Dermis microvascular lymphatic vessel endothelial cell (primary cell): ENCODE results near the gene P4HB. TPM values are rescaled to one million over a fixed set of nuclear protein-coding genes. Genes with fewer than 3 reads are reported as not detected.

Source experiments
- DNase-seq, 2 donors: peaks; one replicate each; pipeline versions ENCODE4 v3.0.0 to v3.0.0-alpha.2; 2010; ENCODE audit warnings: low read depth in 2 of 2
- total RNA-seq: library from RNA; depleted of rRNA; stranded (reverse); fragments of >200 nt; gene quantifications from 2 replicates; pipeline ENCODE4 v1.2.1, GENCODE V29; 2014

P4HB gene
- total RNA-seq: 634 and 739 TPM in 2 replicates

- DNase-seq: peak in 1 of 2 donors; percentile 41
These were observed at the start of gene P4HB for GRCh38 chr17:81859906-81860755. TSS of gene P4HB (minus strand) at chr17:81860535. CDS start at chr17:81860471, 64 bp downstream.

GRCh38 chr17:81909231-81909630, 48.9 kb upstream of the P4HB start:
- DNase-seq: no peak

DNA sequence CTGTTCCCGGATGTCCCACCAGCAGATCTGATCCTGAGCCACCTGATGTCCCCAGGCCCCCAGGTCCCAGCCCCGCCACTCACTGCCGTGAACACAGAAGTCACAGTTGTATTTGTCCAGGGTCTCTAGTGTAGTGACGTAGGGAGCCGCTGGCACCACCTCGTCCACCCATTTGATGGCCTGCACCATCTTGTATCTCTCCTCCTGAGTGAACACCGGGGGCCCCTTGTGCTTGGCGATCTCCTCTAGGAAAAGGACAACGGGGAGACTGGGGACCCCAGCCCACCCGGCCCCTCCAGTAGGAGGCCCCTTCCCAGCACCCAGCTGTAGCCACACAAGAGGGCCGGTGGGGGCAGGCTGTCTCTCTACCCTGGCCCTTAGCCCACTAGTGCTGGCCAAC, 48.5 kb upstream of the P4HB start:
- no peak for DNase-seq

- DNase-seq: no peak
These were observed 47.1 kb upstream of the P4HB start for GRCh38 chr17:81907219-81908145.

DNA sequence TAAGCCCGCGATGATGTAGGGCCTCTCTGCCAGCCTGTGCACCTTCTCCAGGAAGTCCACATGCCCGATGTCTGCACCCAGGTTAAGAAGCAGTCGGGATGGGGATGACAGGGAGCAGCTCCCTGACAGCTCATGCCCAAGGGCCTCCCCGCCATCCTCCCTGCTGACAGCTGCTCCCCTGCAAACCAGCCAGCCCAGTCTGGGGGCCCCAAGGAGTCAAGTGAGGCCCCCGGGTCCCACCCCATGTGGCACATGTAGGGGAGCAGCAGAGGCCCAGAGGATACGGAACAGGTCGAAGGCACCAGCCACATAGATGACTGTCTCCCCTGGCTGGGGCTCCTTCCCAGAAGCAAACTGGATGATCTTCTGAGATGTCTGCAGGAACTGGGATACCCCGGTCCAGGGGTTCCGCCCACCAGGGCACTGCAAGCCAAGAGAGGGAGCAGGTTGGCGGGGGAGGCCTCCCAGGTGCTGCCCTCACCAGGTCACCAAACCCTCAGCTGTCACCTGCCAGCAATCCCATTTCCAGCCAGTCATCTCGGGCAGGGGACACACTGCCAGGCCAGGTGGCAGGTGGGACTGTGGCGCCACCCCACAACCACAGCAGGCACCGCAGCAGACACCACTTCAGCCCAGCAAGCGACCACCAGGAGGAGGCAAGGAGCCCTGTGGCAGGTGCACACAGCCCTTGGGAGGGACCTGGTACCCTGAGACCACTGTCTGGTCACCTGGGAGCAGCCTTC, 46.3 kb upstream of the P4HB start:
- no peak for DNase-seq

GRCh38 chr17:81905993-81906392, 45.7 kb upstream of the P4HB start:
- DNase-seq: no peak

- DNase-seq: no peak
These were observed 45.1 kb upstream of the P4HB start for GRCh38 chr17:81905424-81905875.

DNA sequence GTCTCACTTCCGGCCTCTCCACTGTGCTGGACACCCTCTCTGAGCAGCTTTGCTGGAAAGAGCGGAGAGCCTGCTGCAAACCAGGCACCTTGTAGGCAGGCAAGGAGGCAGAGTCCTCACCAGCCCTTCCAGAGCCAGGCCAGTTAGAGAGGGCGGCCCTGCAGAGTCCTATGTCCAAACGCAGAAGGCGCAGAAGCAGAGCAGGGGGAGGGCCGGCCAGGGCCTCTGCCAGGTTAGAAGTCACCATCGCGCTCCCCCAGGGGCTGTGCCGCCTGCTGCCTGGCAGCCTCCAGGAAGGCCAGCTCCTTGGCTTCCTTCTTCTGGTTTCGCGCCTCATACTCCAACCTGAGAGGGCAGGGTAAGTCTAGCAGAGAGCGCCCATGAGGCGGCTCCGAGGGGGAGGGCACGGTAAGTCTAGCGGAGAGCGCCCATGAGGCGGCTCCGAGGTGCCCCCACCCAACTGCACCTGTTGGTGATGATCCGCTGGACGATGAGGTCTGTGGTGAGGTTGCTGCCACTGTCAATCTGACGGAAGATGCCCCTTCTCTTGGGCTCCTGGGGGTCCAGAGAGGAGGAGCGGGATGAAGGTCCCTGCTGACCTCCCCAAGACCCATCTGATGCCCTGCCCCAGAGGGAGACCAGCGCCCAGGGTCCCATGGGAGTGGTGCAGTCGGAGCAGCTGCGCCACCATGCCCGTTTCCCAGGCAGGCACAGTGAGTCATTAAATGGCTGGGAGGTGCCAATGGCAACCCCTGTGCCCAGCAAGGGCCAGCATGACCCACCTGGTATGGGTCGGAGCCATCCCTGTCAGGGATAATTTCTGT, 44.5 kb upstream of the P4HB start:
- DNase-seq: no peak

DNA sequence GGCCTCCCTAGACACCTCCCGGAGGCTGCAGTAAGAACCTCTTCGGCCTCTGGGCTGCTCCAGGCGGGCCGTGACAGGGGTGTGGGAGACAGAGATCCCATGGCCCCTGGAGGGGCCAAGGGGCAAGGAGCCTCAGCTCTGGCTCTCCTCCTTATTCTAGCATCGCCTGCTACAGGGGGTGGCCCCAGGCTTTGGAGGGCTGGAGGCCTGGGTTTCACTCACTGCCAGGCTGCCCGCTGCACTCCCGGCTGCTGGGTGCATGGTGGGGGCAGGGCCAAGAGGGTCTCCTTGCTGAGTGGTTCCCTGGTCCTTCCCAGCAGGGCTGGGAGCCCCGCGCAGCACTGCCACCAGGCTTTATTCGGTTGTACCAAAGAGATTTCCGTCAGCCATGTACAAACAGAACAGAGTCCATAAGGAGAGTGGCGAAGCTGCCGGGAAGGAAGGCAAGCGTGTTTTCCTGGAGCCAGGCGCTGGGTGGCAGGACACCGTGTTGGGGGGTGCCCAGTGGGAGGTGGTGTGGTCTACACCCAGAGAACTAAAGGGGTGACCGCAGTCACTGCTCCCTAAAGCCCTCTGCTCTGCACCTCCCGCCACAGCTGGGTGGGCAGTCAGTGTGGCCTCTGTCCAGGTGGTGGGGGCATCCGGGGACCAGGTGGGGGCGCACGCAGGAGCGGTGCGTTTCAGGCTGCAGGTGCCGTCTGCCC, 43.7 kb upstream of the P4HB start:
- no peak for DNase-seq

- DNase-seq: no peak
These were observed 43.1 kb upstream of the P4HB start for GRCh38 chr17:81903415-81903831.

DNA sequence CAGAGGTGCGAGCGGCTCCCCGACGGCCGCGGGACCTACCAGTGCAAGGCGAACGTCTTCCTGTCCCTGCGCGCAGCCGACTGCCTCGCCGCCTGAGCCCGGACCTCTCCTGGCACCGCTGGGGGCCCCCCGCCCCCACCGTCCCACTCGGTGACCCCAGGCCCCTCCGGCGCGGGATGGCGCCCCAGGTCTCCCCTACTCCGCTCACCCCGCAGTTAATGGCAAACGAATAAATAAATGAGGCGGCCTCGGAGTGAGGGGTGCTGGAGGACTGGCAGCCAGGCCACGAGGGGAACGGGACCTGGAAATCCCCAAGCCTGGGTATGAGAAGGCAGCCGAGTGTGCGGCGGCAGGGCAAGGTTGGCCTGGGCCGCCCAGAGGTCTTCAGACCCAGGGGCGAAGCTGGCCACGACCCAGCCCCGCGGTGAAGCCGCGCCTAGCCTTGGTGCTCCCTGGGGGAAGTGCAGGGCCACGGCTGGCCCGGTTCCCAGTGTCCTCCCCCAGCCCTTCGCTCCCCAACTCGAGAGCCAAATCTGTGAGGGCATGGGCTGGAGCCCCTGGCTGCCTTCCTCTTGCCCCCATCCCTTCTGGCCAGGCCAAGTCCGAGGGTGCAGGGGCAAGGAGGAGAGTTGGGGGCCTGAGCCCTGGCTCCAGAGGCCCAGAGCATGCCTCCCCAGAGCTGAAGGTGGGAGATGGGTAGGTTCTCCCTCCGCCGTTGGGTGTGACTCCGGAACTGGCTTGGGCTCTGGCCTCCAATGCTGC, 42.5 kb upstream of the P4HB start:
- no peak for DNase-seq

GRCh38 chr17:81902023-81902652, 41.8 kb upstream of the P4HB start, which contains the start of gene NPB:
TSS of gene NPB (plus strand) at chr17:81902238. CDS start at chr17:81902278, 40 bp downstream.
- peak in 1 of 2 donors; percentile 38 for DNase-seq

GRCh38 chr17:81901167-81902022, 41.1 kb upstream of the P4HB start:
- DNase-seq: no peak

GRCh38 chr17:81900181-81900820, 40.0 kb upstream of the P4HB start:
- no peak for DNase-seq

GRCh38 chr17:81899514-81900166, 39.3 kb upstream of the P4HB start:
- no peak for DNase-seq

- DNase-seq: no peak
These were observed 38.5 kb upstream of the P4HB start for GRCh38 chr17:81898885-81899284.
